ENCODE data around the gene TRPV2.

DNA sequence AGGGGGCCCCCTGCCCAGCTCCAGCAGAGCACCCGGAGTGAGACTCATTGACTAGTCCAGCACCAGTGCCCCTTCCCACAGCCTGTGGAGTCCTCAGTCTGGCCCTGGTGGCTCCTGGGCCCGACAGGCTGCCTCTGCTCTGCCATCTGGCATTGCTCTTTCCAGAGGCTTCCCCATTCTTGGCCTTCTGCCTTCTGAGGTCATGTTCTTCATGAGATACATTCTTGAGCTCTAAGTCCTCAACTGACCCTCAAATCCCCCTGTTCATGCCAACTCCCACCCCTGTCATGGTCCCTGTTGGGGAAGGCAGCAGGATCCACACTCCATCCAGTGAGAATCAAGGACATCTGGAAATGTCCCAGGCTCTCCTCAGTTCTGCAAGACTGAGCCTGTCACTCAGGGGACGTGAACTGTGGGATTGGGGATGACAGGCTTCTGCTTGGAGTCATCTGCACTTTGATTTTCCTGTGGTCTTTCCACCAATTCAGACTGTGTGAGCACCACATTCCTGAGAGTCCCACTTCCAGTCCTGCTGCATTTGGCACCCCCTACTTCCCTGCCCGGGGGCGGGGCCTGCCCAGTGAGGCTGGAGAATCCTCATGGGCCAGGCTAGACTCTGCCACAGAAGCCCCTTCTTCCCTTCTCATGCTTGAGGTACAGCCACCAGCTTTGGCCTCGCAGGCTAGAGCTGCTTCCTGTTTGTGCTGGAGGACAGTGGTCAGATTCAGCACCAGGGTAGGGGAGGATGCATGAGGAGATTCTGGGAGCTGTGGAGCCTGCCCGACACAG is 2.7 kb downstream of the TRPV2 start:
- TF ChIP-seq, protein P1, sequence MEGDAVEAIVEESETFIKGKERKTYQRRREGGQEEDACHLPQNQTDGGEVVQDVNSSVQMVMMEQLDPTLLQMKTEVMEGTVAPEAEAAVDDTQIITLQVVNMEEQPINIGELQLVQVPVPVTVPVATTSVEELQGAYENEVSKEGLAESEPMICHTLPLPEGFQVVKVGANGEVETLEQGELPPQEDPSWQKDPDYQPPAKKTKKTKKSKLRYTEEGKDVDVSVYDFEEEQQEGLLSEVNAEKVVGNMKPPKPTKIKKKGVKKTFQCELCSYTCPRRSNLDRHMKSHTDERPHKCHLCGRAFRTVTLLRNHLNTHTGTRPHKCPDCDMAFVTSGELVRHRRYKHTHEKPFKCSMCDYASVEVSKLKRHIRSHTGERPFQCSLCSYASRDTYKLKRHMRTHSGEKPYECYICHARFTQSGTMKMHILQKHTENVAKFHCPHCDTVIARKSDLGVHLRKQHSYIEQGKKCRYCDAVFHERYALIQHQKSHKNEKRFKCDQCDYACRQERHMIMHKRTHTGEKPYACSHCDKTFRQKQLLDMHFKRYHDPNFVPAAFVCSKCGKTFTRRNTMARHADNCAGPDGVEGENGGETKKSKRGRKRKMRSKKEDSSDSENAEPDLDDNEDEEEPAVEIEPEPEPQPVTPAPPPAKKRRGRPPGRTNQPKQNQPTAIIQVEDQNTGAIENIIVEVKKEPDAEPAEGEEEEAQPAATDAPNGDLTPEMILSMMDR (IDR thresholded peaks at IDR 0.05 in 2 of 3, conservative IDR thresholded peaks at IDR 0.05 in 1 of 3; ENCODE audit: insufficient read depth in 2 of 3, low read depth in 1 of 3, low read length in 3 of 3), result no peak
- no peak for TF ChIP-seq CHD1 (IDR thresholded peaks at IDR 0.05; ENCODE audit: low read length)
- TF ChIP-seq, protein P2, sequence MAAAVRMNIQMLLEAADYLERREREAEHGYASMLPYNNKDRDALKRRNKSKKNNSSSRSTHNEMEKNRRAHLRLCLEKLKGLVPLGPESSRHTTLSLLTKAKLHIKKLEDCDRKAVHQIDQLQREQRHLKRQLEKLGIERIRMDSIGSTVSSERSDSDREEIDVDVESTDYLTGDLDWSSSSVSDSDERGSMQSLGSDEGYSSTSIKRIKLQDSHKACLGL (CRISPR knock-in tag; IDR thresholded peaks at IDR 0.05; ENCODE audit: borderline replicate concordance, poor library complexity, severe bottlenecking), result no peak
